ENCODE results near the gene AIP. TPM values are rescaled to one million over a fixed set of nuclear protein-coding genes. Genes with fewer than 3 reads are reported as not detected.

AIP gene
- polyA plus RNA-seq, 3 donors, result 76.7 to 132 (median 99.3) TPM

DNA sequence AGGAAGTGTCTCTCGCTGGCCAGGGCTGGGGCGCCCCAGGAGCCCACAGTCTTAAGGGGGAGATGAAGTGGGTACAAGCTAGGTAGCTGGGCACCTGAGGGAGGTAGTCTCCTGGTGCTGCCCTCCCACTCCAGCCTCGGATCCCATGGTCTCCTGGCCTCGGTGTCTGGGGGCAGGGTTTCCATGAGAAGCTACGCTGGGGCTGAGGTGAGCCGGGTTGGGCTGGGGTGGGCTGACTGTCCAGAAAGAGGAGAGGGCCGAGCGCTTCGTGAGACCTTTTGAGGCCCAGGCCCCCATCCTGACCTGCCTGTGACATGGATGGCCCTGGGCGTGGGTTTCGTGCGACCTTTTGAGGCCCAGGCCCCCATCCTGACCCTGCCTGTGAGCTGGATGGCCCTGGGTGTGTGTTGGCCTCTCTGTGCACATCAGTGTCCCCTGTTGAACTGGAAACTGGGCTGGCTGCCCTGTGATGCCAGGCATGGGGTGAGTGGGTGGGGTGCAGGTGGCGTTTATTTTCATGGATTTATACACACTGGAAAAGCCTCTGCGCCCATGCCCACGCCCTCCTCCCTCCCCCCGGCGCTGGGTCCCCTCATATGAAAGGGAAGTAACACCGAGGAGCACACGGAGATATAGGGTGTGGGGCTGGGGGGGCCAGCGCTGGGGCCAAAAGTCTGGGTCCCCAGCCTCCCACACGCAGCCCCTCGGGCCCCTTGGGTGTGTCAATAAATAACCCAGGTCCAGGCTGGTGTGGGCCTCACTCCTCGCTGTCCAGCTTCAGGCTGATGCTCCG, 8.6 kb downstream of the AIP start:
- Histone ChIP-seq H3K27me3 (ENCODE audit: control insufficient read depth in 2 of 2, insufficient read depth in 2 of 2, low read length in 2 of 2) (no peaks in the 10 kb centered on the region), H3K4me1 (ENCODE audit: control insufficient read depth in 1 of 2, insufficient read depth in 2 of 2, low read length in 2 of 2) (peaks cover under 1% of the 10 kb centered on the region in 2 donors), H3K79me2 (ENCODE audit: insufficient read depth, low read length) (peaks cover 16% of the 10 kb centered on the region), H3K27ac (ENCODE audit: low read depth in 1 of 2, low read length in 2 of 2) (no peak overlapping the region), H2AFZ (ENCODE audit: insufficient read depth, low read depth, low read length, poor library complexity, severe bottlenecking) (no peak overlapping the region), H3K36me3 (replicated peaks in 1 of 2; ENCODE audit: control insufficient read depth in 1 of 2, insufficient read depth in 2 of 2, low read length in 2 of 2) (peaks cover 83 to 99% of the 10 kb centered on the region in 2 donors), H3K9me3 (replicated peaks in 1 of 2; ENCODE audit: control insufficient read depth in 1 of 2, insufficient read depth in 1 of 2, low read length in 2 of 2) (no peaks in the 10 kb centered on the region), H4K20me1 (ENCODE audit: insufficient read depth, low read length) (peaks cover 97% of the 10 kb centered on the region), H3K9ac (ENCODE audit: insufficient read depth, low read length, poor library complexity, severe bottlenecking) (no peak overlapping the region), H3K4me3 (replicated peaks in 1 of 3; ENCODE audit: low read depth in 2 of 3, low read length in 3 of 3) (no peak overlapping the region), H3K4me2 (replicated peaks; ENCODE audit: extremely low read depth, low read length, poor library complexity, severe bottlenecking) (no peak overlapping the region)
- Mint-ChIP-seq H3K4me1 (no peaks in the 10 kb centered on the region), H3K27ac (peak overlapping the region in 3 of 7 donors; percentile 10 to 55 (median 32)), H3K27me3 (ENCODE audit: low read depth in 3 of 3) (no peaks in the 10 kb centered on the region), H3K36me3 (peaks cover 66 to 94% of the 10 kb centered on the region in 2 donors), H3K4me3 (no peak overlapping the region), H3K9me3 (no peaks in the 10 kb centered on the region)
- TF ChIP-seq, protein P1, sequence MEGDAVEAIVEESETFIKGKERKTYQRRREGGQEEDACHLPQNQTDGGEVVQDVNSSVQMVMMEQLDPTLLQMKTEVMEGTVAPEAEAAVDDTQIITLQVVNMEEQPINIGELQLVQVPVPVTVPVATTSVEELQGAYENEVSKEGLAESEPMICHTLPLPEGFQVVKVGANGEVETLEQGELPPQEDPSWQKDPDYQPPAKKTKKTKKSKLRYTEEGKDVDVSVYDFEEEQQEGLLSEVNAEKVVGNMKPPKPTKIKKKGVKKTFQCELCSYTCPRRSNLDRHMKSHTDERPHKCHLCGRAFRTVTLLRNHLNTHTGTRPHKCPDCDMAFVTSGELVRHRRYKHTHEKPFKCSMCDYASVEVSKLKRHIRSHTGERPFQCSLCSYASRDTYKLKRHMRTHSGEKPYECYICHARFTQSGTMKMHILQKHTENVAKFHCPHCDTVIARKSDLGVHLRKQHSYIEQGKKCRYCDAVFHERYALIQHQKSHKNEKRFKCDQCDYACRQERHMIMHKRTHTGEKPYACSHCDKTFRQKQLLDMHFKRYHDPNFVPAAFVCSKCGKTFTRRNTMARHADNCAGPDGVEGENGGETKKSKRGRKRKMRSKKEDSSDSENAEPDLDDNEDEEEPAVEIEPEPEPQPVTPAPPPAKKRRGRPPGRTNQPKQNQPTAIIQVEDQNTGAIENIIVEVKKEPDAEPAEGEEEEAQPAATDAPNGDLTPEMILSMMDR (IDR thresholded peaks at IDR 0.05), result no peak
- no peak for DNase-seq
- WGBS (ENCODE audit: insufficient coverage), result 87% methylated on average over 17 of the region's 24 CpGs
- intact Hi-C loops (cut with micrococcal nuclease), result no loop called here

DNA sequence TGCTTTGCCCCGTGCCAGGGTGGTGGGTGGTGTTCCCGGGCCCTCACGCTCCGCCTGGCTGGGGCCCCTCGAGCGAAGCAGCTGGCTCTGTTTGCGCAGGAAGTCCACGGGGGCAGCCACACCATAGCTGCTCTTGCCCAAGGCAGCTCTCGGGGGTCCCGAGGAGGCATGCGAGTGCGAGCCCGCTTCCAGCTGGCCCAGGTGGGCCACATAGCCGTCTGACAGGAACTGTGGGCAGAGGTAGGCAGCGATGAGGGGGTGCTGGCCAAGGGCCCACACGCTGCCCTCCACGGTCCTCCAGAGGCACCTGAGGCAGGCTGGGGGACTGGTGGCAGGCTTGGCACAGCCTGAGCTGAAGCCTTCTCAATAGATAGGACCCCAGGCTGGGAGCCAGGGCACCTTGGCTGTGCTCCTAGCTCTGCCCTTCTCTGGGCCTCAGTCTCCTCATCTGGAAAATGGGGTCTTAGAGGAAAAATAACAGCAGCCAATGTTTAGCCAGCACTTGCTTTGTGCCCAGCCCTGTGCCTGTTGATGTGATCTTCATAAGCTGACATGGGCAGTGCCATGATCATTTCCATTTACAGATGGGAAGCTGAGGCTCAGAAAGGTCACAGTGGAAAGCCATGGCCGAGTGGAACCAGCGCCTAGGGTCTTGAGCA, 9.4 kb downstream of the AIP start:
- intact Hi-C loops (cut with micrococcal nuclease), result no loop called here
- no peaks in the 10 kb centered on the region for H3K9me3 ChIP-seq (replicated peaks in 1 of 2; ENCODE audit: control insufficient read depth in 1 of 2, insufficient read depth in 1 of 2, low read length in 2 of 2)
- no peak overlapping the region for H3K4me2 ChIP-seq (replicated peaks; ENCODE audit: extremely low read depth, low read length, poor library complexity, severe bottlenecking)
- H2AFZ ChIP-seq (ENCODE audit: insufficient read depth, low read depth, low read length, poor library complexity, severe bottlenecking), result no peak overlapping the region
- Mint-ChIP-seq H3K27me3 (ENCODE audit: low read depth in 3 of 3) (no peaks in the 10 kb centered on the region), H3K4me3 (no peak overlapping the region), H3K4me1 (no peaks in the 10 kb centered on the region), H3K27ac (peak overlapping the region in 2 of 7 donors; percentile 41 to 63), H3K9me3 (no peaks in the 10 kb centered on the region), H3K36me3 (peaks cover 64 to 96% of the 10 kb centered on the region in 2 donors)
- TF ChIP-seq, protein P1 (IDR thresholded peaks at IDR 0.05), result no peak
- H4K20me1 ChIP-seq (ENCODE audit: insufficient read depth, low read length), result peaks cover 95% of the 10 kb centered on the region
- no peak overlapping the region for H3K4me3 ChIP-seq (replicated peaks in 1 of 3; ENCODE audit: low read depth in 2 of 3, low read length in 3 of 3)
- no peaks in the 10 kb centered on the region for H3K4me1 ChIP-seq (ENCODE audit: control insufficient read depth in 1 of 2, insufficient read depth in 2 of 2, low read length in 2 of 2)
- no peak overlapping the region for H3K9ac ChIP-seq (ENCODE audit: insufficient read depth, low read length, poor library complexity, severe bottlenecking)
- DNase-seq, result no peak
- peaks cover 9% of the 10 kb centered on the region for H3K79me2 ChIP-seq (ENCODE audit: insufficient read depth, low read length)
- H3K27ac ChIP-seq (ENCODE audit: low read depth in 1 of 2, low read length in 2 of 2), result no peak overlapping the region
- H3K36me3 ChIP-seq (replicated peaks in 1 of 2; ENCODE audit: control insufficient read depth in 1 of 2, insufficient read depth in 2 of 2, low read length in 2 of 2), result peaks cover 89 to 99% of the 10 kb centered on the region in 2 donors
- no peaks in the 10 kb centered on the region for H3K27me3 ChIP-seq (ENCODE audit: control insufficient read depth in 2 of 2, insufficient read depth in 2 of 2, low read length in 2 of 2)
- 92% methylated on average over 19 of the region's 19 CpGs for WGBS (ENCODE audit: insufficient coverage)
